Measurements from ENCODE around the gene SYT1.

Gene SYT1

DNA sequence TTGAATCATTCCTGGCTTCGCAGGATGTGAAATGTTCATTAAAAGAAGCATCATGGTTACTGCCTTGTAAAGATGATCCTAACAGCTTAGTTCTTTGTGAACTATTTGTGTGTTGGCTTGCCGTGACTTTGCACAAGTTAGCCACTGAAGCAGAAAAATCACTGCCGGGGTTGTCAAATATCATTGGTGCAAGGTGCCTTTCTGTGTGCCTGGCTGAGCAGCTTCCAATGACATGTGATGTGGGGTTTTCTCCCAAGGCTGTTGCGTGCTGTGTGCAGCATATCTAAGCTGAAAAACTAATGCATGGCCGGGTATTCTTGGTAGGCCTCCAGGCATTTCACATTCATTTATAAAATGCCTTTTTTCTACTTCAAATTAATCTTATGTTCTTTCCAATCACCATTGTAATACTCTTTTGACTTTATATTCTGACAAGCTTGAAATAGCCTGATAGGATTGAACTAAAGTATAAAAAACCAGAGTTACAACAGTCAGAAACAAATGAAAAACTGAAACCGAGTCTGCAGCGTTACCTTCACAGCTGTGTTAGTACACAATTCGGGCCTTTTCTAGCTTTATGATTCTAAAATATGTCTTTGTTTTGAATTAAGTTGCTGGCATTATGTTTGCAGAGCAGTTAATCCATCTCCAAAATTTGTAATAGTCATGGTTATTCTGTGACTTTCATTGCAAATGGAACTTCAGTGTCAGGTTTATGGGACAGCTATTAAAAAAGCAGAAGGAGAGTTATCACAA is 222.1 kb downstream of the SYT1 start:
- H3K4me3 Mint-ChIP-seq: no peak overlapping the region
- no peak for DNase-seq (ENCODE audit: low spot score in 2 of 2)
- no peaks in the 10 kb centered on the region for H3K27me3 Mint-ChIP-seq
- peaks cover 21% of the 10 kb centered on the region for H3K9me3 Mint-ChIP-seq
- H3K4me1 Mint-ChIP-seq: no peaks in the 10 kb centered on the region
- no peak for ATAC-seq (replicated peaks; ENCODE audit: extremely low read depth, poor library complexity, severe bottlenecking)
- no peak overlapping the region for H3K27ac Mint-ChIP-seq (ENCODE audit: low read depth)
- H3K36me3 Mint-ChIP-seq (ENCODE audit: insufficient read depth): no peaks in the 10 kb centered on the region

DNA sequence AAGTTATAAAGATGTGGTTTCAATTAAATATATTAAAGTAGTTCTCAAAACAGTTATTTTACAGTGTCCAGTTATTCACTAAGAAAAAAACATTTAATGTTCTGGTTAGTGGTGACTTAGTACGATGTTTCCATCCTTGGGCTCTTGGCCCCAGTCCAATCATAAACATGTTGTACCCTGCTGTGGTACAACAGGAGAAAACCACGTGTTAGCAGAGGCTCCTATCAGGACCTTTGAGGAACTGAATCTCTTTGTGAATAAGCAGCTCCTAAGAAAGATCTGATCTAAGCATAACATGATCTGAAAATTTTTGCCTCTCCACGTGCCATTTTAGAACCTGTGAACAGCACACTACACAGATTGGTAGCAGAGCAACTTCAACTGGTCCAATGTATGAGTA is 234.0 kb downstream of the SYT1 start:
- no peak for ATAC-seq (replicated peaks; ENCODE audit: extremely low read depth, poor library complexity, severe bottlenecking)
- H3K27ac Mint-ChIP-seq (ENCODE audit: low read depth): no peak overlapping the region
- no peak overlapping the region for H3K4me3 Mint-ChIP-seq
- DNase-seq (ENCODE audit: low spot score in 2 of 2): no peak
- no peaks in the 10 kb centered on the region for H3K27me3 Mint-ChIP-seq
- H3K9me3 Mint-ChIP-seq: peaks cover 21% of the 10 kb centered on the region
- no peaks in the 10 kb centered on the region for H3K4me1 Mint-ChIP-seq
- no peaks in the 10 kb centered on the region for H3K36me3 Mint-ChIP-seq (ENCODE audit: insufficient read depth)

- Mint-ChIP-seq H3K27me3 (no peaks in the 10 kb centered on the region), H3K36me3 (ENCODE audit: insufficient read depth) (no peaks in the 10 kb centered on the region), H3K4me3 (no peak overlapping the region), H3K9me3 (peaks cover 18% of the 10 kb centered on the region), H3K4me1 (no peaks in the 10 kb centered on the region), H3K27ac (ENCODE audit: low read depth) (no peak overlapping the region)
- ATAC-seq (replicated peaks; ENCODE audit: extremely low read depth, poor library complexity, severe bottlenecking): no peak
- no peak for DNase-seq (ENCODE audit: low spot score in 2 of 2)
Measured at GRCh38 chr12:79108962-79109361, 244.4 kb downstream of the SYT1 start.

DNA sequence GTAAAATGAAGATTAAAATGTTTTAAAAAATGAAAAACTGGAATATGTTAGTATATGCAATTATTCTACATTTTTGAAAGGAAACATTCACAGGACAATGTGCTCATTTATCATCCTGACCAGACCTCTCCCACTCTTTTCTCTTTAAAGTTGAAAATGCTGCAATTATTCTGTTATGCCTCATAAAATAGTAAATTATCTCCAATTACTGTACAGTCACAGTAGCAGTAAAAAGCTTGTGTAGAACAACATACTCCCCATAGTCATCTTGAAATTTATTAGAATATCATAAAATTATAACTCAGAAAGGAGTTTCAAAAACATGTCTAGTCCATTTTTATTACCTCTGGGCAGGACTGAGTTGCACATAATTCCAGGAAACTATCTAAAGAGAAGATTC is 250.3 kb downstream of the SYT1 start:
- Mint-ChIP-seq H3K4me3 (no peak overlapping the region), H3K9me3 (peaks cover 11% of the 10 kb centered on the region), H3K27me3 (no peaks in the 10 kb centered on the region), H3K27ac (ENCODE audit: low read depth) (no peak overlapping the region), H3K4me1 (no peaks in the 10 kb centered on the region), H3K36me3 (ENCODE audit: insufficient read depth) (peaks cover 2% of the 10 kb centered on the region)
- ATAC-seq (replicated peaks; ENCODE audit: extremely low read depth, poor library complexity, severe bottlenecking): no peak
- no peak for DNase-seq (ENCODE audit: low spot score in 2 of 2)

DNA sequence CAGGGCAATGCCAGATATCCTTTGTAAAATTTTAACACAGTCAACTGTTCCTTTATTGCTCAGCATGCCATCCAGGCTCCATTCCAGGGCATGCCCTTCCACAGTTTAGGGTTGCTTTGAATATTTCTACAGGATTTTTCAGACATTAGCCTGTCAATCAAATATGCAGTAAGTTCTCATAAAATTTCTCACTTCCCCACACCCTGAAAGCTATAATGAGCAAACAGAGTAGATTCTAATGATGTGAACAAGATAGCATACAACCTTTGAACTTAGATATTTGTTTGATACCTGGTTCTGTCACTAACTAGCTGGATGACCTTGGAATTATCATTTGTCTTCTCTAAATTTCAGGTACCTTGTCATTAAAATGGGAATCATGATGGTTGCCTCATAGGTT is 251.2 kb downstream of the SYT1 start:
- DNase-seq (ENCODE audit: low spot score in 2 of 2): no peak
- H3K27me3 Mint-ChIP-seq: no peaks in the 10 kb centered on the region
- ATAC-seq (replicated peaks; ENCODE audit: extremely low read depth, poor library complexity, severe bottlenecking): no peak
- no peak overlapping the region for H3K4me3 Mint-ChIP-seq
- peaks cover 11% of the 10 kb centered on the region for H3K9me3 Mint-ChIP-seq
- peaks cover 2% of the 10 kb centered on the region for H3K36me3 Mint-ChIP-seq (ENCODE audit: insufficient read depth)
- no peak overlapping the region for H3K27ac Mint-ChIP-seq (ENCODE audit: low read depth)
- no peaks in the 10 kb centered on the region for H3K4me1 Mint-ChIP-seq

DNA sequence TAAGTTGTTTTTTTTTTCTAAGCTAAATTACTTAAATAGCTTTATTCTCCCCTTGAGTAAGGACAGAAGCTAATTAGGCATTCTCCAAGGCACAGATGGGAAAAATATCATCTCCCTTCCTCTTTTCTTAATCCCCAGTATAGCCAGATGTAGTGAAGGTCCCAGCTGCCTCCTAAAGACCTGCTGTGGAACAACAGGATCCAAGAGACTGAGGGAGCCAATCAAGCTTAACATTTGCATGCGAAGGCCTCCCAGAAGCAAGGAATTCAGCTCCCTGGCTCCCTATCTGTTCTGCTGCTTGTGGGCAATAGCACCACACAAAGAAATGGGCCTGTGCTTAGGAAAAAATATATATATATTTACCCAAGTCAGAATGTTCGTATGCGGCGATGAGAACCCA is 255.2 kb downstream of the SYT1 start:
- peaks cover 11% of the 10 kb centered on the region for H3K9me3 Mint-ChIP-seq
- DNase-seq (ENCODE audit: low spot score in 2 of 2): no peak
- no peak overlapping the region for H3K4me3 Mint-ChIP-seq
- peaks cover 2% of the 10 kb centered on the region for H3K36me3 Mint-ChIP-seq (ENCODE audit: insufficient read depth)
- no peak overlapping the region for H3K27ac Mint-ChIP-seq (ENCODE audit: low read depth)
- no peaks in the 10 kb centered on the region for H3K27me3 Mint-ChIP-seq
- no peak for ATAC-seq (replicated peaks; ENCODE audit: extremely low read depth, poor library complexity, severe bottlenecking)
- H3K4me1 Mint-ChIP-seq: no peaks in the 10 kb centered on the region

GRCh38 chr12:79121486-79121885 is 256.9 kb downstream of the SYT1 start:
- H3K27ac Mint-ChIP-seq (ENCODE audit: low read depth): no peak overlapping the region
- peaks cover 11% of the 10 kb centered on the region for H3K9me3 Mint-ChIP-seq
- no peaks in the 10 kb centered on the region for H3K4me1 Mint-ChIP-seq
- ATAC-seq (replicated peaks; ENCODE audit: extremely low read depth, poor library complexity, severe bottlenecking): no peak
- H3K4me3 Mint-ChIP-seq: no peak overlapping the region
- H3K27me3 Mint-ChIP-seq: no peaks in the 10 kb centered on the region
- DNase-seq (ENCODE audit: low spot score in 2 of 2): no peak
- H3K36me3 Mint-ChIP-seq (ENCODE audit: insufficient read depth): peaks cover 2% of the 10 kb centered on the region

DNA sequence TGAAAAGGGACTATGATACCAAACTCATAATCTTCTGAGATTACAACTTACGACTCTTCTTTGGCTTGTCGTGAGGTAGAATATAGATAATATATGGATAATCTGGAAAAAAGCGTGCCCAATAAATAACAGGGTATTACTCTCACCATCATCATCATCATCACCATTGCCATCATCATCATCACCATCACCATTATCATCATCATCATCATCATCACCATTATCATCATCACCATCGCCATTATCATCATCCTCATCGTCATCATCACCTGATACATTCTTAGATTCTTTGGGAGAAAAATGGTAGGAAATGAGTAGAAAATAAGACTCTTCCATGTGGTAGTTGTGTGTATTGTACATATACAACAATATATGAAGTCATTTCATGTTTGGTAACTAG is 259.8 kb downstream of the SYT1 start:
- Mint-ChIP-seq H3K4me1 (no peaks in the 10 kb centered on the region), H3K4me3 (no peak overlapping the region), H3K27ac (ENCODE audit: low read depth) (no peak overlapping the region), H3K9me3 (peaks cover 8% of the 10 kb centered on the region), H3K36me3 (ENCODE audit: insufficient read depth) (no peaks in the 10 kb centered on the region), H3K27me3 (no peaks in the 10 kb centered on the region)
- DNase-seq (ENCODE audit: low spot score in 2 of 2) (no peak), ATAC-seq (replicated peaks; ENCODE audit: extremely low read depth, poor library complexity, severe bottlenecking) (no peak)

GRCh38 chr12:79125358-79125757 is 260.8 kb downstream of the SYT1 start:
- Mint-ChIP-seq H3K4me1 (no peaks in the 10 kb centered on the region), H3K27ac (ENCODE audit: low read depth) (no peak overlapping the region), H3K36me3 (ENCODE audit: insufficient read depth) (no peaks in the 10 kb centered on the region), H3K4me3 (no peak overlapping the region), H3K9me3 (peaks cover 6% of the 10 kb centered on the region), H3K27me3 (no peaks in the 10 kb centered on the region)
- ATAC-seq (replicated peaks; ENCODE audit: extremely low read depth, poor library complexity, severe bottlenecking) (no peak), DNase-seq (ENCODE audit: low spot score in 2 of 2) (no peak)

- Mint-ChIP-seq H3K4me3 (no peak overlapping the region), H3K27me3 (no peaks in the 10 kb centered on the region), H3K36me3 (ENCODE audit: insufficient read depth) (no peaks in the 10 kb centered on the region), H3K9me3 (peaks cover 6% of the 10 kb centered on the region), H3K27ac (ENCODE audit: low read depth) (no peak overlapping the region), H3K4me1 (no peaks in the 10 kb centered on the region)
- DNase-seq (ENCODE audit: low spot score in 2 of 2) (no peak), ATAC-seq (replicated peaks; ENCODE audit: extremely low read depth, poor library complexity, severe bottlenecking) (no peak)
Measured at GRCh38 chr12:79127271-79127751, 262.7 kb downstream of the SYT1 start.

DNA sequence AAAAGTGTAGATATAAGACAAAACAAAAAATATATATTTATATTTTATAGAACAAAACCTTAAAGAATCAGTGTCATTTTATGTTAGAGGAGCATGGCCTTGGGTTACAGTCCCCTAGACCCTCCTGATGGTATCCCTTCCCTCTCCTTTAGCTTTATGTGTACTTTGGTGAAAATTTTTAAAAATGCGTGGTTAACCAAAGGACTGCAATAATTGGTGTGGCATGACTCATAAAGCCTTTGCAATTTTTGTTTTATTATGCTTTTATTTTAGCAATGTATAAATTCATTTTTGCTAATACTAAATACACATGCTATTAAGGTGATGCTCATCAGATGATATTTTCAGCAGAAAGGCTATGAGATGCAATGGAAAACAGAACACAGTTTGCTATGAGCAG is 264.4 kb downstream of the SYT1 start:
- no peak for DNase-seq (ENCODE audit: low spot score in 2 of 2)
- Mint-ChIP-seq H3K9me3 (peaks cover 6% of the 10 kb centered on the region), H3K4me3 (no peak overlapping the region), H3K27me3 (no peaks in the 10 kb centered on the region), H3K27ac (ENCODE audit: low read depth) (no peak overlapping the region), H3K4me1 (no peaks in the 10 kb centered on the region), H3K36me3 (ENCODE audit: insufficient read depth) (no peaks in the 10 kb centered on the region)
- ATAC-seq (replicated peaks; ENCODE audit: extremely low read depth, poor library complexity, severe bottlenecking): no peak

- H3K27me3 Mint-ChIP-seq: no peaks in the 10 kb centered on the region
- no peak for DNase-seq (ENCODE audit: low spot score in 2 of 2)
- no peaks in the 10 kb centered on the region for H3K4me1 Mint-ChIP-seq
- no peaks in the 10 kb centered on the region for H3K36me3 Mint-ChIP-seq (ENCODE audit: insufficient read depth)
- no peak for ATAC-seq (replicated peaks; ENCODE audit: extremely low read depth, poor library complexity, severe bottlenecking)
- no peak overlapping the region for H3K4me3 Mint-ChIP-seq
- H3K9me3 Mint-ChIP-seq: peaks cover 16% of the 10 kb centered on the region
- H3K27ac Mint-ChIP-seq (ENCODE audit: low read depth): no peak overlapping the region
Measured at GRCh38 chr12:79138872-79139271, 274.3 kb downstream of the SYT1 start.

DNA sequence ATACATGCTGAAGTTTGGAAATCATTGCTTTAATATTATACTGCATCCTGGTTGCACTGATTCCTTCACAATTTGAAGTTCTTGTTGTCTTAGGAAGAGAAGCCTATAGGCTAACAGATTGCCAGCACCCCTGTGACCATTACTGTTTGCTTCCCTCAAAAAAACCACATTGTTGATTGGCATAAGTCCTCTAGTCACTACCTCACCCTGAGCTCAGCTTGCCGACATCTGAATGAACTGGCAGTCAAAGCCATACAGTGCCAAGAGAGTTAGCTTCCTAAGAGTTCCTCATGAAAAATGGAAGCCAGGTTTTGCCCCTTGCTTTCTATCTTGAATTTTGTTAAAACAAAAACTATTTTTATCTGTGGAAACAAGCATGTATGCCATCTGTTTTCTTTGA is 276.1 kb downstream of the SYT1 start:
- ATAC-seq (replicated peaks; ENCODE audit: extremely low read depth, poor library complexity, severe bottlenecking) (no peak), DNase-seq (ENCODE audit: low spot score in 2 of 2) (no peak)
- Mint-ChIP-seq H3K36me3 (ENCODE audit: insufficient read depth) (no peaks in the 10 kb centered on the region), H3K27me3 (no peaks in the 10 kb centered on the region), H3K27ac (ENCODE audit: low read depth) (no peak overlapping the region), H3K4me1 (no peaks in the 10 kb centered on the region), H3K9me3 (peaks cover 17% of the 10 kb centered on the region), H3K4me3 (no peak overlapping the region)

Measured in central memory CD8-positive, alpha-beta T cell (primary cell).